ENCODE results near the gene CLK1. TPM values are rescaled to one million over a fixed set of nuclear protein-coding genes. Genes with fewer than 3 reads are reported as not detected.

Gene CLK1
- polyA plus RNA-seq, 2 donors: 75.9 to 460 TPM

DNA sequence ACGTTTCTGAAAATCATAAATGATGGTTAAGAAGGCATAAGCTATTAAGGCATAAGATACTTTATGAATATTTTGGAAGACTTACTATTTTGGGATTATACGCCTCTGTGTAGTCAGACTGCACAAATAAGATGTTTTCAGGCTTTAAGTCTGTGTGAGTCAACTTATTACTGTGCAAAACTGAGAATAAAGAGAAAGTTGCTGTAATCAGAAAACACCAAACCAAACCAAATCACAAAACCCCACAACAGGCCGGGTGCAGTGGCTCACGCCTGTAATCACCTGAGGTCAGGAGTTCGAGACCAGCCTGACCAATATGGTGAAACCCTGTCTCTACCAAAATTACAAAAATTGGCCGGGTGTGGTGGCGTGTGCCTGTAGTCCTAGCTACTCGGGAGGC, 7.7 kb downstream of the CLK1 start:
- H3K36me3 ChIP-seq (ENCODE audit: control insufficient read depth in 2 of 2, insufficient read depth in 2 of 2, low read length in 1 of 2): peaks cover 8 to 25% of the 10 kb centered on the region in 2 donors
- WGBS, 2 donors: 80 to 83% methylated on average over 8 of the region's 8 CpGs
- H3K27ac ChIP-seq (ENCODE audit: low read depth in 2 of 2, low read length in 1 of 2): no peak overlapping the region
- peaks cover 0 to 3% of the 10 kb centered on the region in 2 donors for H3K4me1 ChIP-seq (ENCODE audit: control insufficient read depth in 2 of 2, insufficient read depth in 2 of 2, low read length in 1 of 2)
- H3K27me3 ChIP-seq (ENCODE audit: control insufficient read depth in 1 of 2, insufficient read depth in 2 of 2, low read length in 2 of 2): no peaks in the 10 kb centered on the region
- no peaks in the 10 kb centered on the region for H3K9me3 ChIP-seq (ENCODE audit: control insufficient read depth in 2 of 2, insufficient read depth in 1 of 2, low read depth in 1 of 2, low read length in 1 of 2)
- H3K4me3 ChIP-seq (ENCODE audit: low read depth in 1 of 2, low read length in 2 of 2): no peak overlapping the region

DNA sequence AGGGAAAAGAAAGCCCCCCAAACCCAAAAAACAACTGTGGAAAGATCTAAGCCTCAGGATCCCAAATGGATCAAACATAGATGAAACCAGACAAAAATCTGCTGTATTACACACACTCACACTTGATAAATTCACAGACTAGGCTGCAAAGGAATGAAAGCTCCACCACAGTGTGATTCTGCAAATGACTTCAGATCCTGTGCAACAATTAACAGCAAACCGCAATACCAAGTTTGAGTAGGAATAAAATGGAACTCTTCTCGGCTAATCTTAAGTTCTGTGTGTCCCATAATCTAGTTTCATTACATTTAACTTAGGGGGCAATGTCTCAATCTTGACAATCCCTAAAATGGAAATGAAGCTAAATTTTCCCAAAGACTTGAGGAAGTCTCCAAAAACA, 11.9 kb downstream of the CLK1 start:
- Histone ChIP-seq H3K27ac (ENCODE audit: low read depth in 2 of 2, low read length in 1 of 2) (no peak overlapping the region), H3K27me3 (ENCODE audit: control insufficient read depth in 1 of 2, insufficient read depth in 2 of 2, low read length in 2 of 2) (no peaks in the 10 kb centered on the region), H3K36me3 (ENCODE audit: control insufficient read depth in 2 of 2, insufficient read depth in 2 of 2, low read length in 1 of 2) (peaks cover 3 to 18% of the 10 kb centered on the region in 2 donors), H3K9me3 (ENCODE audit: control insufficient read depth in 2 of 2, insufficient read depth in 1 of 2, low read depth in 1 of 2, low read length in 1 of 2) (no peaks in the 10 kb centered on the region), H3K4me1 (ENCODE audit: control insufficient read depth in 2 of 2, insufficient read depth in 2 of 2, low read length in 1 of 2) (no peaks in the 10 kb centered on the region), H3K4me3 (ENCODE audit: low read depth in 1 of 2, low read length in 2 of 2) (no peak overlapping the region)
- 95 to 98% methylated on average over 2 of the region's 2 CpGs for WGBS, 2 donors

DNA sequence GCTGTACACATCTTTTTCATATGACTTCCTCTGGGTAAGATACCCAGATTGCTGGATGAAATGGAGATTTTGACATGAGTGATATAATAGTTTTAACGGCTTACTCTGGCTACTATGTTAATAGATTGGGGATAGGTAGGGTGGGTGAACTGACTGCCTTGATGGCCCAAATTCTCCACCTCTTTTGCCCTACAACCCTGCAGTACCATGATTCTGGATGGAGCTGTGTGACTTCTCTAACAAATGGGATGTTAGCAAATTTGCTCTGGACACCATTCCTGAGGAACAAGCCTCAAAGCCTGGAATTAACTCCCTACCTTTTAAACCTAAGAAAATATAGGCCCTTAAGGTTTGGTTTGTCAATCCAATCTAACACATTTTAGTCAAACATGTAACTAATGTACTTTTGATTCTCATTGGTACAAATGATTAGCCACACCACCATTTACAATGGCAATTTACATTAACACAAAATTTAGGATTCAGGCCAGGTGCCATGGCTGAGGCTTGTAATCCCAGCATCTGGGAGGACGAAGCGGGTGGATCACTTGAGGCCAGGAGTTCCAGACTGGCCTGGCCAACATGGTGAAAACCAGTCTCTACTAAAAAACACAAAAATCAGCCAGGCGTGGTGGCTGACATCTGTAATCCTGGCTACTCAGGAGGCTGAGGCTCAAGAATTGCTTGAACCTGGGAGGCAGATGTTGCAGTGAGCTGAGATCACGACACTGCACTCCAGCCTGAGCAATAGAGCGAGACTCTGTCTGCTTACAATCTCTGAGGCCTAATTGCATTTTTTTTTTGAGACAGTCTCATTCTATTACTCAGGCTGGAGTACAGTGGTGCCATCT, 12.8 kb downstream of the CLK1 start:
- Histone ChIP-seq H3K9me3 (ENCODE audit: control insufficient read depth in 2 of 2, insufficient read depth in 1 of 2, low read depth in 1 of 2, low read length in 1 of 2) (no peaks in the 10 kb centered on the region), H3K4me3 (ENCODE audit: low read depth in 1 of 2, low read length in 2 of 2) (no peak overlapping the region), H3K27me3 (ENCODE audit: control insufficient read depth in 1 of 2, insufficient read depth in 2 of 2, low read length in 2 of 2) (no peaks in the 10 kb centered on the region), H3K36me3 (ENCODE audit: control insufficient read depth in 2 of 2, insufficient read depth in 2 of 2, low read length in 1 of 2) (peaks cover 3 to 15% of the 10 kb centered on the region in 2 donors), H3K4me1 (ENCODE audit: control insufficient read depth in 2 of 2, insufficient read depth in 2 of 2, low read length in 1 of 2) (no peaks in the 10 kb centered on the region), H3K27ac (ENCODE audit: low read depth in 2 of 2, low read length in 1 of 2) (no peak overlapping the region)
- WGBS, 2 donors: 96 to 97% methylated on average over 6 of the region's 6 CpGs

DNA sequence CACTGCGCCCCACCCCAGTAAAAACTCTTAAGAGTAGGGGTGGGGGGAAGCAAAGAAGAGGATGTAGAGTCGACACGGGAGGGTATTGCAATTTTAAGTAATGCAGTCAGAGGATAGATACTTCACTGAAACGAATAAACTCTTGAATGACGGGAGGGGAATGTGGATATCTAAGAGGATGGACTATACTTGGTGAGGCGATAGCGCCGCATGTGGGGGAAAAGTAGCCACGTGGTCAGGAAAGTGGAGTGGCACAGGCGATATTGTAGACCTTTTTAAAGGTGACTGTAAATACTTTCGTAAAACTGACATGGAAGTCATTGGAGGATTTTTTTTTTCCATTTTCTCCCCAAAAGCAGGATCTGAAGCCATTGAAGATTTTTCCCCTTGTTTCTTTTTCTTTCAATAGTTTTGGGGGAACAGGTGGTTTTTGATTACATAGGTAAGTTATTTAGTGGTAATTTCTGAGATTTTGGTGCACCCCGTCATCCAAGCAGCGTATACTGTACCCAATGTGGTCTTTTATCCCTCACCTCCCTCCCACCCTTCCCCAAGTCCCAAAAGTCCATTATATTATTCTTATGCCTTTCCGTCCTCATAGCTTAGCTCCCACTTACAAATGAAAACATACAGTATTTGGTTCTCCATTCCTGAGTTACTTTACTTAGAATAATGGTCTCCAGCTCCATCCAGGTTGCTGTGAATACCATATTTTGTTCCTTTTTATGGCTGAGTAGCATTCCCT, 13.8 kb downstream of the CLK1 start:
- H3K4me3 ChIP-seq (ENCODE audit: low read depth in 1 of 2, low read length in 2 of 2): no peak overlapping the region
- WGBS, 2 donors: 89 to 90% methylated on average over 14 of the region's 14 CpGs
- peaks cover 0 to 1% of the 10 kb centered on the region in 2 donors for H3K4me1 ChIP-seq (ENCODE audit: control insufficient read depth in 2 of 2, insufficient read depth in 2 of 2, low read length in 1 of 2)
- H3K27me3 ChIP-seq (ENCODE audit: control insufficient read depth in 1 of 2, insufficient read depth in 2 of 2, low read length in 2 of 2): no peaks in the 10 kb centered on the region
- no peak overlapping the region for H3K27ac ChIP-seq (ENCODE audit: low read depth in 2 of 2, low read length in 1 of 2)
- peaks cover 3 to 15% of the 10 kb centered on the region in 2 donors for H3K36me3 ChIP-seq (ENCODE audit: control insufficient read depth in 2 of 2, insufficient read depth in 2 of 2, low read length in 1 of 2)
- no peaks in the 10 kb centered on the region for H3K9me3 ChIP-seq (ENCODE audit: control insufficient read depth in 2 of 2, insufficient read depth in 1 of 2, low read depth in 1 of 2, low read length in 1 of 2)

DNA sequence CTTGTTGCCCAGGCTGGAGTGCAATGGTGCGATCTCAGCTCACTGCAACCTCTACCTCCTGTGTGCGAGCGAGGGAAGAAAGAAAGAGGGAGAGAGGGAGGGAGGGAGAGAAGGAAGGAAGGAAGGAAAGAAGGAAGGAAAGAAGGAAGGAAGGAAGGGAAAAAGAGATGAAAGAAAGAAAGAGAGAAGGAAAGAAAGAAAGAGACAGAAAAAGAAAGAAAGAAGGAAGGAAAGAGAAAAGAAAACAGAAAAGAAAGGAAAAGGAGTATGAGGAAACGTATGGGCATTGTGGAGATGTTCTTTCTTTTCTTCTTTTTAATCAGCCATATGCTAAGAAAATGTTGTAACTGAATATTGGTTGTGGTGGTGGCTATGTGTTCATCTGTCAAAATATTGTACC, 16.5 kb downstream of the CLK1 start:
- no peaks in the 10 kb centered on the region for H3K9me3 ChIP-seq (ENCODE audit: control insufficient read depth in 2 of 2, insufficient read depth in 1 of 2, low read depth in 1 of 2, low read length in 1 of 2)
- peaks cover 0 to 3% of the 10 kb centered on the region in 2 donors for H3K4me1 ChIP-seq (ENCODE audit: control insufficient read depth in 2 of 2, insufficient read depth in 2 of 2, low read length in 1 of 2)
- H3K4me3 ChIP-seq (ENCODE audit: low read depth in 1 of 2, low read length in 2 of 2): no peak overlapping the region
- 74 to 88% methylated on average over 4 of the region's 4 CpGs for WGBS, 2 donors
- H3K27ac ChIP-seq (ENCODE audit: low read depth in 2 of 2, low read length in 1 of 2): no peak overlapping the region
- H3K27me3 ChIP-seq (ENCODE audit: control insufficient read depth in 1 of 2, insufficient read depth in 2 of 2, low read length in 2 of 2): no peaks in the 10 kb centered on the region
- peaks cover 3 to 9% of the 10 kb centered on the region in 2 donors for H3K36me3 ChIP-seq (ENCODE audit: control insufficient read depth in 2 of 2, insufficient read depth in 2 of 2, low read length in 1 of 2)

DNA sequence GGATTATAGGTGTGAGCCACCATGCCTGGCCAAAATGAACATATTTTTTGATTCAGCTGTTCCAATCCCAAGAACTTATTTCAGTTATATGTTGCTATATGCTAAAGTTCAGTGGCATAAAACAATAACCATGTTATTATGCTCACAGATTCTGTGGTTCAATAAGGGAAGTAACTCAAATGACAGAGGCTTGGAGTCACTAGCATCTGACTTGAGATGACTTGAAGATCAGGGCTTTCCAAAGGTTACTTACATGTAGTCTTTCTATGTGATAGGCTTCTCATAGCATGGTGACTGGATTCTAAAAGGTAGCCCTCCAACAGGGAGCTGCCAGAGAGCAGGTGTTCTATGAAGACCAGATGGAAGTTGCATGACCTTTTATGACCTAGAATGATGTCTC, 17.2 kb downstream of the CLK1 start:
- no peaks in the 10 kb centered on the region for H3K9me3 ChIP-seq (ENCODE audit: control insufficient read depth in 2 of 2, insufficient read depth in 1 of 2, low read depth in 1 of 2, low read length in 1 of 2)
- H3K4me3 ChIP-seq (ENCODE audit: low read depth in 1 of 2, low read length in 2 of 2): no peak overlapping the region
- peaks cover 3 to 6% of the 10 kb centered on the region in 2 donors for H3K36me3 ChIP-seq (ENCODE audit: control insufficient read depth in 2 of 2, insufficient read depth in 2 of 2, low read length in 1 of 2)
- no peak overlapping the region for H3K27ac ChIP-seq (ENCODE audit: low read depth in 2 of 2, low read length in 1 of 2)
- no peaks in the 10 kb centered on the region for H3K27me3 ChIP-seq (ENCODE audit: control insufficient read depth in 1 of 2, insufficient read depth in 2 of 2, low read length in 2 of 2)
- peaks cover 0 to 3% of the 10 kb centered on the region in 2 donors for H3K4me1 ChIP-seq (ENCODE audit: control insufficient read depth in 2 of 2, insufficient read depth in 2 of 2, low read length in 1 of 2)

DNA sequence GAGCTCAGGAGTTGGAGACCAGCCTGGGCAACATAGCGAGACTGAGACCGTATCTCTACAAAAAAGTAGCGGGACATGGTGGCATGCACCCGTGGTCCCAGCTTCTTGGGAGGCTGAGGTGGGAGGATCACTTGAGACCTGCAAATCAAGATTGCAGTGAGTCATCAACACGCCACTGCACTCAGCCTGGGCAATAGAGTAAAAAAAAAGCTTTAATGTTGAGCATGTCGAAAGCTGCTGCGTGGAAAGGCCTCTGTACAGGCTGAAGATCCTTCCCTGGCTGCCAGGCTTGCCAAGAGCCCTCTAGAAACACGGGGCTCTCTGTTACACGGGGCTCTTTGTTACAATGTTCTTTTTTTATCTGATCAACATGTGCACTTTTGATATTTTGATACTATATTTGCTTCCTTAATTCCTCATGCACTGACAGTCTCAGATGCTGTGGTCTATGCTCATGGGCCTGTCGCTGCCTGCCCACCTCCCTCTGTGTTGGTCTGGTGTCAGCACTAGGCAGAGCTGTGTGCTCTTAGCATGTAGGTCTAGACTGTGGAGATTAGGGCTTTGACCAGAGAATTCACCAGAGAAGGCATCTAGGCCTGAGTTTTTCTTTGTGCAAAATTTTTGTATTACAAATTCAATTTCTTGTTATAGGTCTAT, 18.7 kb downstream of the CLK1 start:
- Histone ChIP-seq H3K4me1 (ENCODE audit: control insufficient read depth in 2 of 2, insufficient read depth in 2 of 2, low read length in 1 of 2) (peaks cover 0 to 3% of the 10 kb centered on the region in 2 donors), H3K27me3 (ENCODE audit: control insufficient read depth in 1 of 2, insufficient read depth in 2 of 2, low read length in 2 of 2) (no peaks in the 10 kb centered on the region), H3K36me3 (ENCODE audit: control insufficient read depth in 2 of 2, insufficient read depth in 2 of 2, low read length in 1 of 2) (no peaks in the 10 kb centered on the region), H3K4me3 (ENCODE audit: low read depth in 1 of 2, low read length in 2 of 2) (no peak overlapping the region), H3K27ac (ENCODE audit: low read depth in 2 of 2, low read length in 1 of 2) (no peak overlapping the region), H3K9me3 (ENCODE audit: control insufficient read depth in 2 of 2, insufficient read depth in 1 of 2, low read depth in 1 of 2, low read length in 1 of 2) (no peaks in the 10 kb centered on the region)
- WGBS, 2 donors: 71 to 78% methylated on average over 10 of the region's 10 CpGs

DNA sequence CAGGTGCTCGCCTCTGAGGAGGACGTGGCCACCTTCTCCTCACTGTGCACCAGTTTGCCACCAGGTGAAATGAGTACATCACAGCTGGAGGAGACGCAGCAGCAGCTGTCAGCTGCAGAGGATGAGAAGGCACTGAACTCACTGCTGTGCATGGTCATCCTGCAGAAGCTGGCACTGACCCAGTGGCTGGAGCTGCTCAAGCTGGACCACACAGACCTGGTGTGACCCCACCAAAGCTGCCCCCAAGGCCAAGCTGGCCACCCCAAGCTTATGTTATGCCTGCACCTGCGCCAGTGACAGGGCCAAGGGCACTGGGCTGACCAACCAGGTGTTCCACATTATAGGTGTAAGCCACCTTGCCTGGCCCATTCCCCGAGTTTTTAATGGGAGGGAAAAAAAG, 19.3 kb downstream of the CLK1 start:
- H3K36me3 ChIP-seq (ENCODE audit: control insufficient read depth in 2 of 2, insufficient read depth in 2 of 2, low read length in 1 of 2): no peaks in the 10 kb centered on the region
- no peaks in the 10 kb centered on the region for H3K27me3 ChIP-seq (ENCODE audit: control insufficient read depth in 1 of 2, insufficient read depth in 2 of 2, low read length in 2 of 2)
- no peak overlapping the region for H3K27ac ChIP-seq (ENCODE audit: low read depth in 2 of 2, low read length in 1 of 2)
- no peak overlapping the region for H3K4me3 ChIP-seq (ENCODE audit: low read depth in 1 of 2, low read length in 2 of 2)
- peaks cover 0 to 3% of the 10 kb centered on the region in 2 donors for H3K4me1 ChIP-seq (ENCODE audit: control insufficient read depth in 2 of 2, insufficient read depth in 2 of 2, low read length in 1 of 2)
- no peaks in the 10 kb centered on the region for H3K9me3 ChIP-seq (ENCODE audit: control insufficient read depth in 2 of 2, insufficient read depth in 1 of 2, low read depth in 1 of 2, low read length in 1 of 2)
- WGBS, 2 donors: 93 to 97% methylated on average over 5 of the region's 5 CpGs

DNA sequence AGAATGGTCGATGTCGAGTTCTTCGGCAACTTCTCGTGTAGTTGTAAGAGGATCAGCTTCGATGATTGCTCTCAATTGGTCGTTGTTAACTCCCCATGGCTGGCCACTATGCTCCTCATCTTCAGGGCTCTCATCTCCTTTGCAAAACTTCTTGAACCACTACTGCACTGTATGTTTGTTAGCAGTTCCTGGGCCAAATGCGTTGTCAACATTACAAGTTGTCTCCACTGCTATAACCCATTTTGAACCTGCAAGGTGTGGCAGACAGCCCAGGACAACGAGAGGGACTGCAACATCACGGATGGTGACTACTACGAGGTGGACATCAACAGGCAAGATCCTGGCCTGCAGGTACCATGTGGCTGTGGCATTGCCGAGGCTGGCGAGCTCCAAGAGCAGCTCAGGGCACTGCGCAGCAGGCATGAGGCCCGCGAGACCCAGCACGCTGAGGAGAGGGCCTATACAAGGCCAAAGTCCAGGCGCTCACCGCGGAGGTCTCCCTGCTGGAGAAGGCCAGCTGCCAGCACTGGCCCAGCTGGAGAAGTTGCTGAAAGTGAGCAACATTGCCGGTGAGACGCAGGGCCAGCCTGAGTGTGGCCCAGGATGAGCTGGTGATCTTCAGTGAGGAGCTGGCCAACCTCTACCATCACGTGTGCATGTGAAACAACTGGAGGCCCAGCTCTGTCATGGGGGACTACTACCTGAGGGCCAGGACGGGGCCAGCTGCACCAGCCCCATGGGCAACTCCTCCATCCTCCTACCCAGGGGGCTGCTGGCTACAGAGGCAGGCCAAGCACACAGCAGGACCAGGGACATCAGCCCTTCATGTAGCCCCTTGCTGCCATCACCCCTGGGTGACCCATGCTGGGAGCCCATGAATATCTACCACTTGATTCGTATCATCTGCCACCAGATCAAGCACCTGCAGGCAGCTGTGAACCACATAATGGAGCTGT, 20.2 kb downstream of the CLK1 start:
- no peak overlapping the region for H3K27ac ChIP-seq (ENCODE audit: low read depth in 2 of 2, low read length in 1 of 2)
- no peaks in the 10 kb centered on the region for H3K36me3 ChIP-seq (ENCODE audit: control insufficient read depth in 2 of 2, insufficient read depth in 2 of 2, low read length in 1 of 2)
- no peaks in the 10 kb centered on the region for H3K27me3 ChIP-seq (ENCODE audit: control insufficient read depth in 1 of 2, insufficient read depth in 2 of 2, low read length in 2 of 2)
- H3K9me3 ChIP-seq (ENCODE audit: control insufficient read depth in 2 of 2, insufficient read depth in 1 of 2, low read depth in 1 of 2, low read length in 1 of 2): no peaks in the 10 kb centered on the region
- peaks cover 0 to 3% of the 10 kb centered on the region in 2 donors for H3K4me1 ChIP-seq (ENCODE audit: control insufficient read depth in 2 of 2, insufficient read depth in 2 of 2, low read length in 1 of 2)
- no peak overlapping the region for H3K4me3 ChIP-seq (ENCODE audit: low read depth in 1 of 2, low read length in 2 of 2)
- WGBS, 2 donors: 94% methylated on average over 24 of the region's 24 CpGs
